ENCODE measurements around the gene ABL2.
A peak's percentile ranks its signal among the peaks of the same experiment; 100 is the strongest.

GRCh38 chr1:179129702-179130473 lies 99.6 kb downstream of the ABL2 start:
- no peak for TF ChIP-seq POLR2A (IDR thresholded peaks at IDR 0.05)
- TF ChIP-seq, protein P1, sequence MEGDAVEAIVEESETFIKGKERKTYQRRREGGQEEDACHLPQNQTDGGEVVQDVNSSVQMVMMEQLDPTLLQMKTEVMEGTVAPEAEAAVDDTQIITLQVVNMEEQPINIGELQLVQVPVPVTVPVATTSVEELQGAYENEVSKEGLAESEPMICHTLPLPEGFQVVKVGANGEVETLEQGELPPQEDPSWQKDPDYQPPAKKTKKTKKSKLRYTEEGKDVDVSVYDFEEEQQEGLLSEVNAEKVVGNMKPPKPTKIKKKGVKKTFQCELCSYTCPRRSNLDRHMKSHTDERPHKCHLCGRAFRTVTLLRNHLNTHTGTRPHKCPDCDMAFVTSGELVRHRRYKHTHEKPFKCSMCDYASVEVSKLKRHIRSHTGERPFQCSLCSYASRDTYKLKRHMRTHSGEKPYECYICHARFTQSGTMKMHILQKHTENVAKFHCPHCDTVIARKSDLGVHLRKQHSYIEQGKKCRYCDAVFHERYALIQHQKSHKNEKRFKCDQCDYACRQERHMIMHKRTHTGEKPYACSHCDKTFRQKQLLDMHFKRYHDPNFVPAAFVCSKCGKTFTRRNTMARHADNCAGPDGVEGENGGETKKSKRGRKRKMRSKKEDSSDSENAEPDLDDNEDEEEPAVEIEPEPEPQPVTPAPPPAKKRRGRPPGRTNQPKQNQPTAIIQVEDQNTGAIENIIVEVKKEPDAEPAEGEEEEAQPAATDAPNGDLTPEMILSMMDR (IDR thresholded peaks at IDR 0.05), result no peak
- peak; percentile 16 to 36 for TF ChIP-seq POLR2AphosphoS5 (IDR thresholded peaks at IDR 0.05; ENCODE audit: insufficient read depth in 1 of 2, low read depth in 1 of 2)

Data from vagina (tissue), 2 donors.